ENCODE results near the gene BRD1.

- TF ChIP-seq, protein P1, sequence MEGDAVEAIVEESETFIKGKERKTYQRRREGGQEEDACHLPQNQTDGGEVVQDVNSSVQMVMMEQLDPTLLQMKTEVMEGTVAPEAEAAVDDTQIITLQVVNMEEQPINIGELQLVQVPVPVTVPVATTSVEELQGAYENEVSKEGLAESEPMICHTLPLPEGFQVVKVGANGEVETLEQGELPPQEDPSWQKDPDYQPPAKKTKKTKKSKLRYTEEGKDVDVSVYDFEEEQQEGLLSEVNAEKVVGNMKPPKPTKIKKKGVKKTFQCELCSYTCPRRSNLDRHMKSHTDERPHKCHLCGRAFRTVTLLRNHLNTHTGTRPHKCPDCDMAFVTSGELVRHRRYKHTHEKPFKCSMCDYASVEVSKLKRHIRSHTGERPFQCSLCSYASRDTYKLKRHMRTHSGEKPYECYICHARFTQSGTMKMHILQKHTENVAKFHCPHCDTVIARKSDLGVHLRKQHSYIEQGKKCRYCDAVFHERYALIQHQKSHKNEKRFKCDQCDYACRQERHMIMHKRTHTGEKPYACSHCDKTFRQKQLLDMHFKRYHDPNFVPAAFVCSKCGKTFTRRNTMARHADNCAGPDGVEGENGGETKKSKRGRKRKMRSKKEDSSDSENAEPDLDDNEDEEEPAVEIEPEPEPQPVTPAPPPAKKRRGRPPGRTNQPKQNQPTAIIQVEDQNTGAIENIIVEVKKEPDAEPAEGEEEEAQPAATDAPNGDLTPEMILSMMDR (conservative IDR thresholded peaks at IDR 0.05 in 1 of 2, IDR thresholded peaks at IDR 0.05 in 1 of 2; ENCODE audit: extremely low read depth in 1 of 2, insufficient read depth in 1 of 2, low read depth in 1 of 2, low read length in 2 of 2), result no peak
- no peak for TF ChIP-seq EZH2 (IDR thresholded peaks at IDR 0.05; ENCODE audit: borderline replicate concordance, low read length)
Observed at GRCh38 chr22:49774046-49774445, 53.6 kb downstream of the BRD1 start.
